IPS DF 19.7 (cell line): ENCODE data around the gene FOXN3.

Experiments
- DNase-seq: peaks from one replicate; pipeline ENCODE4 v3.0.0-alpha.2; 2013; ENCODE audit warnings: low read depth, low spot score

FOXN3 gene

GRCh38 chr14:89277203-89277602, 139.8 kb downstream of the FOXN3 start:
- no peak for DNase-seq

- no peak for DNase-seq
Measured at GRCh38 chr14:89276424-89276975, 140.5 kb downstream of the FOXN3 start.

GRCh38 chr14:89270439-89271227, 146.4 kb downstream of the FOXN3 start:
- no peak for DNase-seq

GRCh38 chr14:89269404-89269803, 147.6 kb downstream of the FOXN3 start:
- no peak for DNase-seq

- no peak for DNase-seq
Measured at GRCh38 chr14:89268514-89268913, 148.5 kb downstream of the FOXN3 start.

GRCh38 chr14:89267656-89268055, 149.4 kb downstream of the FOXN3 start:
- no peak for DNase-seq

GRCh38 chr14:89267163-89267562, 149.9 kb downstream of the FOXN3 start:
- no peak for DNase-seq

- DNase-seq = no peak
Measured at GRCh38 chr14:89266754-89267153, 150.3 kb downstream of the FOXN3 start.

- no peak for DNase-seq
Measured at GRCh38 chr14:89265234-89265633, 151.8 kb downstream of the FOXN3 start.

- DNase-seq = no peak
Measured at GRCh38 chr14:89264196-89264800, 152.7 kb downstream of the FOXN3 start.

- DNase-seq = no peak
Measured at GRCh38 chr14:89262041-89262440, 155.0 kb downstream of the FOXN3 start.

GRCh38 chr14:89260898-89261297, 156.1 kb downstream of the FOXN3 start:
- DNase-seq = no peak

- no peak for DNase-seq
Measured at GRCh38 chr14:89259951-89260609, 157.0 kb downstream of the FOXN3 start.

GRCh38 chr14:89258728-89259273, 158.2 kb downstream of the FOXN3 start:
- DNase-seq = no peak

- DNase-seq = no peak
Measured at GRCh38 chr14:89256951-89257350, 160.1 kb downstream of the FOXN3 start.

GRCh38 chr14:89256283-89256682, 160.8 kb downstream of the FOXN3 start:
- no peak for DNase-seq

- DNase-seq = no peak
Measured at GRCh38 chr14:89255852-89256251, 161.2 kb downstream of the FOXN3 start.

GRCh38 chr14:89255012-89255411, 162.0 kb downstream of the FOXN3 start:
- no peak for DNase-seq

- no peak for DNase-seq
Measured at GRCh38 chr14:89254166-89254909, 162.7 kb downstream of the FOXN3 start.

- no peak for DNase-seq
Measured at GRCh38 chr14:89252887-89253532, 164.0 kb downstream of the FOXN3 start.

- peak; percentile 9 for DNase-seq
Measured at GRCh38 chr14:89251061-89251460, 166.0 kb downstream of the FOXN3 start.
